HFF-Myc (cell line): Measurements from ENCODE around the gene TMC8.

Experiments used
- DNase-seq: peaks from one replicate; pipeline ENCODE4 v3.0.0-alpha.2; 2011; ENCODE audit warnings: low read depth; ENCODE audit errors: extremely low read depth
- H3K4me3 ChIP-seq: replicated peaks from 2 replicates; pipeline ENCODE4 v1.5.1; 2011; ENCODE audit warnings: low read depth, mild to moderate bottlenecking, control low read depth, low read length
- TF ChIP-seq, protein P1 (sequence below): IDR thresholded peaks from 2 replicates; pipeline ENCODE4 v1.5.1; 2012; ENCODE audit warnings: mild to moderate bottlenecking, low read depth, low read length, control low read depth; ENCODE audit errors: missing control alignments

TMC8 gene

DNA sequence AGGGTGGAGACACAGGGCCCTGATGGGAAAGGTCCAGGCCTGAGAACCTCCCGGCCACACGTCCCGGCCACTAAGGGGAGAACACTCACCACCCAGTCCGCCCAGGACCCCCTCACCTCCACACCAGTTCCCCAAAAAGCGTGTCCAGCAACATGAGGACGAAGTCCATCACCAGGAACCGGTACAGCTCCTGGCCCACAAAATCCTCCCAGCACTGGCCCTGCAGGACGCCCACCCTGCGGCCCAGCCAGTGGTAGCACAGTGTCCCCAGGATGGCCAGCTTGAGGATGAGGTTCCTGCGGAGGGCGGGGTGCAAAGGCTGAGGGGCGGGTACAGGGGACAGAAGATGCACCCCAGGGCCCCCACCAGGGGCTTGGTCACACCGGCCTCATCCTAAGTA, 10.0 kb upstream of the TMC8 start:
- TF ChIP-seq, protein P1, sequence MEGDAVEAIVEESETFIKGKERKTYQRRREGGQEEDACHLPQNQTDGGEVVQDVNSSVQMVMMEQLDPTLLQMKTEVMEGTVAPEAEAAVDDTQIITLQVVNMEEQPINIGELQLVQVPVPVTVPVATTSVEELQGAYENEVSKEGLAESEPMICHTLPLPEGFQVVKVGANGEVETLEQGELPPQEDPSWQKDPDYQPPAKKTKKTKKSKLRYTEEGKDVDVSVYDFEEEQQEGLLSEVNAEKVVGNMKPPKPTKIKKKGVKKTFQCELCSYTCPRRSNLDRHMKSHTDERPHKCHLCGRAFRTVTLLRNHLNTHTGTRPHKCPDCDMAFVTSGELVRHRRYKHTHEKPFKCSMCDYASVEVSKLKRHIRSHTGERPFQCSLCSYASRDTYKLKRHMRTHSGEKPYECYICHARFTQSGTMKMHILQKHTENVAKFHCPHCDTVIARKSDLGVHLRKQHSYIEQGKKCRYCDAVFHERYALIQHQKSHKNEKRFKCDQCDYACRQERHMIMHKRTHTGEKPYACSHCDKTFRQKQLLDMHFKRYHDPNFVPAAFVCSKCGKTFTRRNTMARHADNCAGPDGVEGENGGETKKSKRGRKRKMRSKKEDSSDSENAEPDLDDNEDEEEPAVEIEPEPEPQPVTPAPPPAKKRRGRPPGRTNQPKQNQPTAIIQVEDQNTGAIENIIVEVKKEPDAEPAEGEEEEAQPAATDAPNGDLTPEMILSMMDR = no peak
- no peak for DNase-seq
- H3K4me3 ChIP-seq = no peak overlapping the region

DNA sequence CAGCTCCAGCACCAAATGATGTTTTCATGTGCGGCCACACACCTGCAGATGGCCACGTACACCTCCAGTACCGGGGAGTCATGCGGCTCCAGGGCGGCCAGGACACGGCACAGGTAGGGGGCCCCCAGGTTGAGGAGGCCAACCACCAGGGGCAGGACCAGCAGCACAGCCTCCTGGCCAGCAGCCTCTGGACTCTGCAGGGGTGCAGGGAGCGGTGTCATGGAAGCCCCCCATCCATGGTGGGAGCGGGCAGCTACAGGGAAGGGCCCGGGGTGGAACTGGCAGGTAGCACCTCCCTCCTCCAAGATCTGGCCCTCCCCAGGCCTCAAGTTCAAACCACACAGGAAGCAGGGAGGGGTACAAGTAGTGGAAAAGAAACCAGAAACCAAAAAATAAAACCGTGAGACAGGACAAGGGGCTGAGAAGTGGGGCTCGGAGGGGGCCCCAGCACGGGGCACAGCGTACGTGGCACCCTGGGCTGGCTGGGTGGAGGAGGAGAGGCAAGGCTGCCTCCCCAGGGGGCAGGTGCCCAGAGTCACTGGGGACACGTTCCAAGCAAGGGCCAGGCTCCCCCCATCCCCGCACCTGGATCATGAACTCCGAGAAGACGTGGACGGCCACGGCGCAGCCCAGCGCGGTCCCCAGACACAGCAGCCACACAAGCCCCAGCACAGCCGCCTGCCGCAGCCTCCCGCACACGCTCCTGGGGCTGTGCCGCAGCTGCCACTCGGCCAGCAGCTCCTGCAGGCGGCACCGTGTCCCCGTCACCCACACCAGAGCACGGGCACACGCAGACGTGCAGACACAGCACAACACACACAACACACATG, 9.4 kb upstream of the TMC8 start:
- TF ChIP-seq, protein P1 = no peak
- H3K4me3 ChIP-seq = no peak overlapping the region
- DNase-seq = no peak

DNA sequence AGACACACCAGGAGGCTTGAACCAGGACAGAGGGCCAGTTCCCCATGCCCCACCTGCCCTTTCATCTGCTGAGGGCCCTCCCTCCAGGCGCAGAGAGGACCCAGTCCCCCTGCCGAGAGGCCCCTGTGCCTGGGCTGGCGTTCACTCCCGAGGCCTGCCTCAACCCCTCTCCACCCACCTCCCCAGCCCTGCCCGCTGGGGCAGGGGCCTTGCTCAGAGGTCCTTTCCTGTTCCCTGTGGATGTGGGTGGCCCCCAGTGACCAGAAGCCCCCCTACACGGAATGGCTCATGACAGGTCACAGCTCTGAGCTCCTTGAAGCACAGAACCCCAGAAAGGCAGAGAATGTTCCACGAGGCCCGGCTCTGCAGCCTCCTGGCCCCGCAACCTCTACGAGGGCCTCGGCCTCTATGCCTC, 8.8 kb upstream of the TMC8 start:
- no peak overlapping the region for H3K4me3 ChIP-seq
- no peak for DNase-seq
- TF ChIP-seq, protein P1 = no peak

DNA sequence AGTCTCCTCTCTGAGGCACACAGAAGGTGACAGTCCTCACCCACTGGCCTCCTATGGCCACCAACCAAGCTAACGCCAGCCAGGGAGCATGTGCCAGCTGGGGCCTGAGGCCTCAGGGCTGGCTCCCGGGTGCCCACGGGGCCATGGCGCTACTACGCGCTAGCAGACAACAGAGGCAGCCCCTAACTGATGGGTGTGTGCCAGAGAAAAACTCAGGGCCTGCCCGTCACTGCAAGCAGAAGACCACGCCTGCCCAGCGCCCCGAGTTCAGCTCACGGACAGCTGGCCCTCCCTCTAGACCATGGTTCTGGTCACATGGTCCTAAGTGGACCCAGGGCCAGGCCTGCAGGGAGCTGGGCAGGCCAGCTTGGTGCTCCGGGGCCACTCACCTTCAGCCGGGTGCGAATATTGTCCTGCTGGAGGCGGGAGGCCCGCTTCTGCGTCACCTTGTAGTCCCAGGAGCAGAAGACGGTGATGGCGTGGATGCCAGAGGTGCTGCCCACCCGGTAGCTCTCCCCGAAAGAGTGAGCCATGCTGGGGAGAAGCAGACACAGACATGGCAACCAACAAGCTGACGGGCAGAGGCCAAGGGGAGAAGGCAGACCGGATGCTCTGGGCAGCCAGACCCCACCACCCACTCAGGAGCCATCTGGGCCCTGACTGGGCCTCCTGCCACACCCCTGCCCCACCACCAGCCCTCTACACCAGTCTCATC, 8.2 kb upstream of the TMC8 start:
- TF ChIP-seq, protein P1 = no peak
- no peak for DNase-seq
- H3K4me3 ChIP-seq = no peak overlapping the region

DNA sequence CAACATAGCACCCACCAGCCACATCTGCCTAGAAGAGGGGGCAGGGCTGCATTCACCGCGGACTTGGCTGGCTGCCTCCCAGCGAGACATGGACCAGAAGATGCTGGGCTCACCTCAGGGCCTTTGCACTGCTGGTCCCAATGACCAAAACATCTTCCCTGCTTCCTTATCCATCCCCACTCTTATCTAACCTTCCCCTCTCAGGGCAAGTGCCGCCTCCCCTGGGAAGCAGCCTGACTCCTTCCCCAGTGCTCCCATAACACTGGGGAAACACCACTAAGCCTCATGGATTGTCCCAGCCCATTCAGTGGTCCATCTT, 7.7 kb upstream of the TMC8 start:
- no peak overlapping the region for H3K4me3 ChIP-seq
- TF ChIP-seq, protein P1 = no peak
- DNase-seq = no peak

DNA sequence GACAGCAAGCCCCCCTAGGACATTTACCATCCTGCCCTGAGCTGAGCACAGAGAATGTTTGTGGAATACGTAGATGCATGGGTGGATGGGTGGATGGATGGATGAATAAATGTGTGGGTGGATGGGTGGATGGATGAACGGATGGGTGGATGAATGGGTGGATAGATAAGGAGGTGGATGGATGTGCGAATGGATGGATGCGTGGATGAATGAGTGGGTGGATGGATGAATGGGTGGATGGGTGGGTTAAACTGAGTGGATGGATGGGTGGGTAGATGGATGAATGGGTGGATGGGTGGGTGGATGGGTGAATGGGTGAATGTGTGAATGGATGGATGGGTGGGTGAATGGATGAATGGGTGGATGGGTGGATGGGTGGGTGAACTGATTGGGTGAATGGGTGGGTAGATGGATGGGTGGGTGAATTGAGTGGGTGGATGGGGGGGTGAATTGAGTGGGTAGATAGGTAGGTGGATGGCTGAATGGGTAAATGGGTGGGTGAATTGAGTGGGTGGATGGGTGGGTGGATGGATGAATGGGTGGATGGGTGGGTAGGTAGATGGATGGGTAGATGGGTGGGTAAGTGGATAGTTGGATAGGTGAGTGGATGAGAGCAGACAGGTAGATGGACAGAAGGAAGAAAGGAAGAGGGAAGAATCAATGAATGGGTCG, 7.2 kb upstream of the TMC8 start:
- H3K4me3 ChIP-seq = no peak overlapping the region
- TF ChIP-seq, protein P1 = no peak

More for the DNA sequence above, 7.2 kb upstream of the TMC8 start:
- DNase-seq = no peak
